ENCODE data around the gene PARL.

GRCh38 chr3:183904833-183905780 lies 20.4 kb upstream of the PARL start:
- TF ChIP-seq CTCF (conservative IDR thresholded peaks at IDR 0.05; ENCODE audit: low read length) = no peak
- no peak for TF ChIP-seq EZH2phosphoT487 (IDR thresholded peaks at IDR 0.05; ENCODE audit: borderline replicate concordance)
